Measurements from ENCODE around the gene EIF5AL1. TPM values are rescaled to one million over a fixed set of nuclear protein-coding genes. Genes with fewer than 3 reads are reported as not detected.

EIF5AL1 gene
- total and polyA plus RNA-seq, 2 of the 8 experiments (the other 6 are each of a cell fraction or from before 2014, with no cell fraction given): 1.7 to 2.2 TPM

DNA sequence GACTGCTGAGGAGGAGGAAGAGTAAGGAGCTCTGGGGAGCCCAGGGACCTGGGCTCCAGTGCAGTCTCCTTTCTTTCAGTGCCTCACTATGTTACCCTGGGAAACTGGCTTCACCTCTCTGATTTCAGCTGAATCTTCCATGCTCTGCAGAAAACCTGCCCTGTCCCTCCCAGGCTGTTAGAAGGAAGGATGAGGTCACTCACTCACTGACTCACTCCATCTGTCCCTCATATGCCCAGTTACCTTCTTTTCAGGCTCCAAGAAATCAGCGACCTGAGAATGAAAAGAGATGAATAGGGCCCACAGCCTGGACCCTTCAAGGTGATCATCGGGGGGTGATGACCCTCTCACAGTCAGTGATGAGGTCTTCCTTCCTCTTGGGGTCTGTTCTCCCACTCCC lies 47.4 kb downstream of the EIF5AL1 start:
- no peak overlapping the region for H3K4ac ChIP-seq (replicated peaks; ENCODE audit: insufficient read length, low read depth, low read length)
- H3K4me1 ChIP-seq (replicated peaks in 1 of 4; ENCODE audit: control insufficient read depth in 3 of 4, insufficient read depth in 4 of 4, low read length in 3 of 4): peaks cover 0 to 2% (median 0%) of the 10 kb centered on the region in 4 experiments; a peak in 1 of 7 replicates
- no peak overlapping the region for H3K4me2 ChIP-seq (ENCODE audit: insufficient read depth in 1 of 2, low read depth in 2 of 2, low read length in 2 of 2)
- no peak for TF ChIP-seq POLR2AphosphoS5 (IDR thresholded peaks at IDR 0.05; ENCODE audit: low read depth, low read length)
- no peak for TF ChIP-seq BCL11A (IDR thresholded peaks at IDR 0.05; ENCODE audit: low read depth in 2 of 2, low read length in 2 of 2)
- no peak for TF ChIP-seq TCF12 (IDR thresholded peaks at IDR 0.05; ENCODE audit: low read depth, low read length)
- no peak for TF ChIP-seq KDM1A (IDR thresholded peaks at IDR 0.05; ENCODE audit: borderline replicate concordance, low read length)
- TF ChIP-seq CHD2 (IDR thresholded peaks at IDR 0.05; ENCODE audit: low read length): no peak
- no peak for TF ChIP-seq CBX5 (IDR thresholded peaks at IDR 0.05; ENCODE audit: low read depth, low read length)
- TF ChIP-seq CHD1 (IDR thresholded peaks at IDR 0.05; ENCODE audit: low read depth, low read length): no peak
- TF ChIP-seq SIN3A (conservative IDR thresholded peaks at IDR 0.05 in 1 of 2, IDR thresholded peaks at IDR 0.05 in 1 of 2; ENCODE audit: low read depth in 1 of 2, low read length in 2 of 2): no peak
- TF ChIP-seq SAP30 (IDR thresholded peaks at IDR 0.05; ENCODE audit: insufficient read depth, insufficient replicate concordance, low read length): no peak
- TF ChIP-seq HDAC6 (IDR thresholded peaks at IDR 0.05; ENCODE audit: low read depth, low read length): no peak
- TF ChIP-seq ATF2 (IDR thresholded peaks at IDR 0.05; ENCODE audit: low read length): no peak
- no peak for TF ChIP-seq PHF8 (conservative IDR thresholded peaks at IDR 0.05; ENCODE audit: low read depth, low read length)
- no peak for TF ChIP-seq NRF1 (IDR thresholded peaks at IDR 0.05; ENCODE audit: low read depth, low read length)
- peaks cover 0 to 3% (median 1%) of the 10 kb centered on the region in 4 experiments; a peak in 2 of 7 replicates for H3K27me3 ChIP-seq (replicated peaks in 1 of 4; ENCODE audit: control insufficient read depth in 3 of 4, extremely low read depth in 1 of 4, insufficient read depth in 3 of 4, low read length in 3 of 4)
- no peaks in the 10 kb centered on the region for H4K20me1 ChIP-seq (replicated peaks in 1 of 2; ENCODE audit: control insufficient read depth in 1 of 2, insufficient read depth in 2 of 2, low read length in 2 of 2)
- H3K79me1 ChIP-seq (ENCODE audit: low read depth, low read length): no peaks in the 10 kb centered on the region
- H3K27ac ChIP-seq (ENCODE audit: low read depth, low read length): no peak overlapping the region
- H3K56ac ChIP-seq (replicated peaks; ENCODE audit: insufficient read length, low read depth, low read length): no peak overlapping the region
- no peak overlapping the region for H3K9ac ChIP-seq (replicated peaks in 1 of 4; ENCODE audit: extremely low read depth in 1 of 4, low read depth in 3 of 4, low read length in 3 of 4)
- H3K23ac ChIP-seq (ENCODE audit: insufficient read length): no peak overlapping the region
- ChIA-PET POLR2A (ENCODE audit: partially characterized antibody) (no interaction called here), CTCF (ENCODE audit: partially characterized antibody) (interaction anchor here (1.5 to 1.8 kb wide), 3 partner anchors 11 to 49 kb away, joined by 3 to 8 read pairs (median 4); no protein-coding TSS in a partner anchor)
- 97% methylated on average over 2 of the region's 2 CpGs; no CpG with 5 or more reads in 1 of the 2 experiments for WGBS, 2 experiments (ENCODE audit: extremely low coverage in 1 of 2, insufficient coverage in 1 of 2, insufficient read length in 1 of 2, insufficient replicate concordance in 2 of 2, low coverage in 1 of 2, low lambda C conversion rate in 2 of 2, missing lambda C conversion rate in 1 of 2)
- no peaks in the 10 kb centered on the region for H3K23me2 ChIP-seq (ENCODE audit: low read depth, low read length)
- FAIRE-seq (no peak), DNase-seq (ENCODE audit: low read depth in 1 of 2, low spot score in 2 of 2) (no peak)
- H2BK5ac ChIP-seq (ENCODE audit: low read depth, low read length): no peak overlapping the region
- H4K5ac ChIP-seq (ENCODE audit: insufficient read length, low read depth, low read length): no peak overlapping the region
- no peak overlapping the region for H3K14ac ChIP-seq (ENCODE audit: insufficient read length)
- no peak overlapping the region for H2AFZ ChIP-seq (ENCODE audit: low read length)
- no peak overlapping the region for H4K8ac ChIP-seq (ENCODE audit: extremely low read depth, insufficient read depth, low read length)
- H2BK12ac ChIP-seq (ENCODE audit: low read depth, low read length): no peak overlapping the region
- H2AK5ac ChIP-seq (ENCODE audit: low read depth, low read length): no peak overlapping the region
- H3K18ac ChIP-seq (ENCODE audit: extremely low read depth, low read length): no peak overlapping the region
- no peak overlapping the region for H2BK15ac ChIP-seq (ENCODE audit: low read length)
- no peaks in the 10 kb centered on the region for H3K9me3 ChIP-seq (ENCODE audit: insufficient read depth in 2 of 2, low read depth in 1 of 2, low read length in 1 of 2)
- no peak overlapping the region for H3K4me3 ChIP-seq (ENCODE audit: extremely low read depth in 1 of 4, insufficient read depth in 2 of 4, low read depth in 3 of 4, low read length in 4 of 4)
- H3K79me2 ChIP-seq (ENCODE audit: control insufficient read depth in 1 of 2, insufficient read depth in 2 of 2, low read length in 2 of 2): no peaks in the 10 kb centered on the region
- no peak overlapping the region for H2BK20ac ChIP-seq (ENCODE audit: low read length)
- no peak overlapping the region for H2BK120ac ChIP-seq (replicated peaks; ENCODE audit: low read depth, low read length)
- no peaks in the 10 kb centered on the region for H3K36me3 ChIP-seq (ENCODE audit: control insufficient read depth in 2 of 4, insufficient read depth in 4 of 4, low read length in 3 of 4)
- H4K91ac ChIP-seq (replicated peaks; ENCODE audit: insufficient read length, low read length): no peak overlapping the region
